Karpas-422 (cell line): Measurements from ENCODE around the gene FANCE. TPM values are rescaled to one million over a fixed set of nuclear protein-coding genes. Genes with fewer than 3 reads are reported as not detected.
"Not testable (repeated sequence)": the region's sequence is repeated elsewhere in the genome, so short reads cannot be mapped to it uniquely, and the experiment has no call there.

Source experiments
- DNase-seq: peaks from one replicate; pipeline ENCODE4 v3.0.0-alpha.2; 2015
- H2AFZ ChIP-seq: fragments of 200-600 bp; sonication (generic); 2 replicates; pipeline ENCODE4 v1.6.1; 2014; ENCODE audit warnings: antibody characterized with exemption, low read length, mixed read lengths
- H3K27ac ChIP-seq: fragments of 200-600 bp; sonication (generic); 2 replicates; pipeline ENCODE4 v1.5.1; 2014; ENCODE audit warnings: mild to moderate bottlenecking, low read length, moderate library complexity
- H3K27me3 ChIP-seq: fragments of 200-600 bp; sonication (generic); 2 replicates; pipeline ENCODE4 v1.6.1; 2014; ENCODE audit warnings: low read length, mixed read lengths
- H3K36me3 ChIP-seq: fragments of 200-600 bp; sonication (generic); 2 replicates; pipeline ENCODE4 v1.6.1; 2014; ENCODE audit warnings: low read length, mixed read lengths; ENCODE audit not compliant: insufficient read depth
- H3K4me1 ChIP-seq: fragments of 200-600 bp; sonication (generic); 2 replicates; pipeline ENCODE4 v1.6.1; 2014; ENCODE audit warnings: mild to moderate bottlenecking, low read length, mixed read lengths
- H3K4me2 ChIP-seq: fragments of 200-600 bp; sonication (generic); 2 replicates; pipeline ENCODE4 v1.6.1; 2014; ENCODE audit warnings: low read length, low read depth, mild to moderate bottlenecking; ENCODE audit not compliant: poor library complexity, severe bottlenecking
- H3K4me3 ChIP-seq: fragments of 200-600 bp; sonication (generic); 2 replicates; pipeline ENCODE4 v1.5.1; 2014; ENCODE audit warnings: mild to moderate bottlenecking, antibody characterized with exemption, low read length, mixed read lengths
- H3K79me2 ChIP-seq: fragments of 200-600 bp; sonication (generic); 2 replicates; pipeline ENCODE4 v1.6.1; 2014; ENCODE audit warnings: mild to moderate bottlenecking, low read length, mixed read lengths
- H3K9ac ChIP-seq: fragments of 200-600 bp; sonication (generic); 2 replicates; pipeline ENCODE4 v1.6.0; 2014; ENCODE audit warnings: low read length
- H3K9me2 ChIP-seq: fragments of 200-600 bp; sonication (generic), shearing (Covaris generic); replicated peaks from 2 replicates; pipeline ENCODE4 v1.6.0; 2014; ENCODE audit warnings: mild to moderate bottlenecking, low read length, moderate library complexity; ENCODE audit not compliant: insufficient read depth
- H3K9me3 ChIP-seq: fragments of 300-700, 200-600 bp; sonication (generic); 2 replicates; pipeline ENCODE4 v1.6.1; 2014; ENCODE audit warnings: low read length, mixed read lengths
- H4K20me1 ChIP-seq: fragments of 200-600 bp; sonication (generic); 2 replicates; pipeline ENCODE4 v1.6.1; 2014; ENCODE audit warnings: mild to moderate bottlenecking, antibody characterized with exemption, low read length, low read depth; ENCODE audit not compliant: insufficient read depth
- total RNA-seq: library from RNA; depleted of rRNA; stranded (reverse); fragments of >200 nt; shearing (Covaris generic); gene quantifications from 2 replicates; pipeline ENCODE4 v1.2.3, GENCODE V29; 2014; ENCODE audit warnings: low replicate concordance

Gene FANCE
- total RNA-seq, 1 experiment from 2014 or later, result 9.8 TPM

- Histone ChIP-seq H4K20me1 (no peaks in the 10 kb centered on the region), H3K27me3 (no peaks in the 10 kb centered on the region), H3K4me1 (no peaks in the 10 kb centered on the region), H3K27ac (no peak overlapping the region), H3K9ac (no peak overlapping the region), H3K9me2 (no peaks in the 10 kb centered on the region), H3K4me2 (no peak overlapping the region), H3K79me2 (no peaks in the 10 kb centered on the region), H2AFZ (no peak overlapping the region), H3K9me3 (peaks cover 6% of the 10 kb centered on the region; the same call in 1 of the 2 replicates), H3K4me3 (no peak overlapping the region), H3K36me3 (no peaks in the 10 kb centered on the region; the same call in 1 of the 2 replicates)
- no peak for DNase-seq
Observed at GRCh38 chr6:35427435-35427834, 24.7 kb upstream of the FANCE start.

- H3K4me2 ChIP-seq, result no peak overlapping the region
- no peak overlapping the region for H3K9ac ChIP-seq
- no peaks in the 10 kb centered on the region for H3K27me3 ChIP-seq
- H3K4me1 ChIP-seq, result no peaks in the 10 kb centered on the region
- H3K36me3 ChIP-seq, result no peaks in the 10 kb centered on the region; the same call in 1 of the 2 replicates
- no peaks in the 10 kb centered on the region for H3K9me2 ChIP-seq
- H3K27ac ChIP-seq, result no peak overlapping the region
- H3K79me2 ChIP-seq, result no peaks in the 10 kb centered on the region
- no peak overlapping the region for H2AFZ ChIP-seq
- DNase-seq, result no peak
- no peak overlapping the region for H3K4me3 ChIP-seq
- H4K20me1 ChIP-seq, result no peaks in the 10 kb centered on the region
- peaks cover 6% of the 10 kb centered on the region; the same call in 1 of the 2 replicates for H3K9me3 ChIP-seq
Observed at GRCh38 chr6:35427851-35428321, 24.3 kb upstream of the FANCE start.

- no peak overlapping the region for H2AFZ ChIP-seq
- no peaks in the 10 kb centered on the region for H3K4me1 ChIP-seq
- H3K9me2 ChIP-seq, result no peaks in the 10 kb centered on the region
- no peaks in the 10 kb centered on the region for H3K27me3 ChIP-seq
- no peak overlapping the region for H3K27ac ChIP-seq
- no peak for DNase-seq
- no peak overlapping the region for H3K4me3 ChIP-seq
- no peaks in the 10 kb centered on the region; the same call in 1 of the 2 replicates for H3K36me3 ChIP-seq
- H4K20me1 ChIP-seq, result no peaks in the 10 kb centered on the region
- H3K79me2 ChIP-seq, result no peaks in the 10 kb centered on the region
- H3K4me2 ChIP-seq, result no peak overlapping the region
- H3K9me3 ChIP-seq, result peaks cover 6% of the 10 kb centered on the region; the same call in 1 of the 2 replicates
- no peak overlapping the region for H3K9ac ChIP-seq
Observed at GRCh38 chr6:35428421-35429149, 23.6 kb upstream of the FANCE start.

GRCh38 chr6:35429463-35429862, 22.7 kb upstream of the FANCE start:
- Histone ChIP-seq H3K9ac (no peak overlapping the region), H3K36me3 (no peaks in the 10 kb centered on the region; the same call in 1 of the 2 replicates), H3K79me2 (no peaks in the 10 kb centered on the region), H3K27me3 (no peaks in the 10 kb centered on the region), H2AFZ (no peak overlapping the region), H3K9me2 (no peaks in the 10 kb centered on the region), H3K27ac (no peak overlapping the region), H3K4me2 (no peak overlapping the region), H4K20me1 (no peaks in the 10 kb centered on the region), H3K4me1 (no peaks in the 10 kb centered on the region), H3K4me3 (no peak overlapping the region), H3K9me3 (peaks cover 6% of the 10 kb centered on the region; the same call in 1 of the 2 replicates)
- DNase-seq, result no peak

- no peaks in the 10 kb centered on the region; the same call in 1 of the 2 replicates for H3K36me3 ChIP-seq
- no peak overlapping the region for H3K4me2 ChIP-seq
- no peaks in the 10 kb centered on the region for H3K9me2 ChIP-seq
- H3K9me3 ChIP-seq, result peaks cover 6% of the 10 kb centered on the region; the same call in 1 of the 2 replicates
- no peaks in the 10 kb centered on the region for H4K20me1 ChIP-seq
- no peak for DNase-seq
- no peaks in the 10 kb centered on the region for H3K4me1 ChIP-seq
- no peaks in the 10 kb centered on the region for H3K79me2 ChIP-seq
- H2AFZ ChIP-seq, result no peak overlapping the region
- no peak overlapping the region for H3K9ac ChIP-seq
- no peaks in the 10 kb centered on the region for H3K27me3 ChIP-seq
- H3K4me3 ChIP-seq, result no peak overlapping the region
- no peak overlapping the region for H3K27ac ChIP-seq
Observed at GRCh38 chr6:35432291-35432690, 19.8 kb upstream of the FANCE start.

GRCh38 chr6:35432702-35433101, 19.4 kb upstream of the FANCE start:
- not testable (repeated sequence) for H3K36me3 ChIP-seq, H3K4me1 ChIP-seq, H3K79me2 ChIP-seq, H4K20me1 ChIP-seq, H3K27me3 ChIP-seq, H3K27ac ChIP-seq, DNase-seq, H3K9ac ChIP-seq, H3K9me2 ChIP-seq, H3K4me2 ChIP-seq, H2AFZ ChIP-seq, H3K9me3 ChIP-seq, H3K4me3 ChIP-seq

- Histone ChIP-seq H3K27me3 (no peaks in the 10 kb centered on the region), H3K4me1 (no peaks in the 10 kb centered on the region), H3K27ac (no peak overlapping the region), H3K9me3 (no peaks in the 10 kb centered on the region), H3K9me2 (no peaks in the 10 kb centered on the region), H3K9ac (no peak overlapping the region), H3K36me3 (no peaks in the 10 kb centered on the region), H3K79me2 (no peaks in the 10 kb centered on the region), H3K4me3 (no peak overlapping the region), H2AFZ (no peak overlapping the region), H4K20me1 (no peaks in the 10 kb centered on the region), H3K4me2 (no peak overlapping the region)
- DNase-seq, result no peak
Observed at GRCh38 chr6:35435074-35435837, 16.9 kb upstream of the FANCE start.

- Histone ChIP-seq H4K20me1 (no peaks in the 10 kb centered on the region), H3K4me3 (no peak overlapping the region)
- DNase-seq, result no peak
Observed at GRCh38 chr6:35436071-35436857, 15.9 kb upstream of the FANCE start.

More at GRCh38 chr6:35436071-35436857, 15.9 kb upstream of the FANCE start:
- no peak overlapping the region for H3K27ac ChIP-seq
- no peak overlapping the region for H3K9ac ChIP-seq
- H2AFZ ChIP-seq, result no peak overlapping the region
- H3K4me2 ChIP-seq, result no peak overlapping the region
- H3K36me3 ChIP-seq, result no peaks in the 10 kb centered on the region
- H3K9me2 ChIP-seq, result no peaks in the 10 kb centered on the region
- no peaks in the 10 kb centered on the region for H3K27me3 ChIP-seq
- H3K9me3 ChIP-seq, result no peaks in the 10 kb centered on the region
- no peaks in the 10 kb centered on the region for H3K79me2 ChIP-seq
- H3K4me1 ChIP-seq, result no peaks in the 10 kb centered on the region
